NCI-H2227 (cell line): ENCODE results near the gene RWDD3.
A peak's percentile ranks its signal among the peaks of the same experiment; 100 is the strongest.

Source experiments
- DNase-seq: peaks from one replicate; lab custom pipeline; 2025; ENCODE audit not compliant: unreplicated experiment; lab: John Stamatoyannopoulos, UW

RWDD3 gene

DNA sequence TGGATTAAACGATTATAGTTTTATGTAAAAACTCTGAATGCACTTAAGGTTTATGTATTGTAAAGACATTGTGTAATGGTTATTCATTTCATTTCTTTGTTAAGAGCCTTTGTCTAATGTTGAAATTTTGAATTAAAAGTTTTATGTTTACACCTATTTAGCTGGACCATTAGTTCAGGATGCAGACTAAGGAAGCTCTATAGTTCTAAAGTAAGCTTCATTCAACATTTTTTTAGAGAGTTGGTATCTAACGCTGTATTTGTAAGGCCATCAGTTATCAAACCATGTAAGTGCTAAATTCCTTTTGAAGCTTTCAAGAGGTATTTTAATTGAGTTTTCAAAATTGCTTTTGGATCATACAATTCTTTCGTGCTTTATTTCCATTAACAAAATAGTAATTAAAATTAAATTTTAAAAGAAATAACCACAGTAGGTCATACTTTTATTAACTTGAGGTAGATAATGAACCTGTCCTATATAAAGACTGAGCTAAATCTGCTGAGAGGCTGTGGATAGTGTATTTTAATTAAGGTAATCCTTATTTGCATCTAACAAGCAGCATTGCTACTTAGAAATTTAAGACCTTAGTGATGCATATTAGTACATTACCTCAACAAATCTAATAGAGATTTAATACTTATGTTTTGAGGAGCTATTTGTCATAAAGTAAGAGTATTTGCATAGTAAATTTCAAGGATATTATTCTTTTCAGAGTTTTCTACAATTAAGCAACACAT, 47.9 kb downstream of the RWDD3 start:
- no peak for DNase-seq

DNA sequence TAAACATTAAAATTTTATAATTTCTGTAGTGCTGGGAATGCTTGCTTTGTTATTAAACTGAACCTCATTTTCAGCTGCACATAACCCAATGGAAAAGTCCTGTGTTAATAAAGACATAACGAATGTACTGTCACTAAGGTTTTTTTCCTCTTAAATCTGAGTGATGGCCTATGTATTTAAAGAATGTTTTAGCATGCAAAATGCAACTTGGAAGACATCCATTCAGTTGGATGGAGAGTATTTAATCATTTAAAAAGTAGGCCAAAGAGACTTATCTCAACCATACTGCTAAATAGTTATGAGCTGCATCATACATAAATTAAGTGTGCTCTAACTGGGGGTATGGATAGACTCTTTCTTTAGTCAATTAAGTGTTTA, 48.5 kb downstream of the RWDD3 start:
- DNase-seq: no peak

DNA sequence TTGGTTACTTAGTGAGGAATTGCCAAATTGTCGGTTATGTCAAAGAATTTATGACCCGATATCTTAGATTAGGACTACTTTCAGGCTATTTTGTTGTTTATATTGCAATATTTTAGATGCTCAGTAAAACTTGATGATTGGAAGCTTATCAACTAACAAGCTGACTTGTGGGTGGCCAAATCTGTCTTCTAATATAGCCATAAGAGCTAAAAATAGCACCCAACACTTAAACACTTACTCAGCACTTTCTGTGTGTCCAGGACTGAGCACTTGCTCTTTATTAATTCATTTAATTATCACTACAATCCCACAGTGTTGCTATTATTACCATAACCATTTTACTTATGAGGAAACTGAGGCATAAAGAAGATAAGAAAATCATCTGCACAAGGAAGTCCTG, 50.4 kb downstream of the RWDD3 start:
- DNase-seq: no peak

DNA sequence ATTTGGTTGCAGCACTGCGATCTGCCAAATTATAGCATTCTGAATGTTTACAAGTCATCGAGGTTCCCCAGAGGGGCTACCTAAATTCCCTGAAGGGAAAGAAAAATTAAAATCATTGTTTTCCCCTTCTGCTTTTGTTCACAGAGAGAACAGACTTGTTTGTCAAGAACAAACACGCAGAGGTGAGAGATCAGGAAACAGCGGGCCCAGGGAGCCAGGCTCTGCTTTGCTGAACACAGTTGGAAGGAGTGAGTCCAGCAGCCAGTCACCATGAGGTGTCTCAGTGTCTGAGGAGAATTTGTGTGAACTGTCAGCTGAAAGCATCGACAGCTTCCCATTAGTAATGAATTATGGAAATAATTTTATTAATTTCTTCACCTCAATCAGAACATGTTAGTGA, 52.5 kb downstream of the RWDD3 start:
- no peak for DNase-seq

DNA sequence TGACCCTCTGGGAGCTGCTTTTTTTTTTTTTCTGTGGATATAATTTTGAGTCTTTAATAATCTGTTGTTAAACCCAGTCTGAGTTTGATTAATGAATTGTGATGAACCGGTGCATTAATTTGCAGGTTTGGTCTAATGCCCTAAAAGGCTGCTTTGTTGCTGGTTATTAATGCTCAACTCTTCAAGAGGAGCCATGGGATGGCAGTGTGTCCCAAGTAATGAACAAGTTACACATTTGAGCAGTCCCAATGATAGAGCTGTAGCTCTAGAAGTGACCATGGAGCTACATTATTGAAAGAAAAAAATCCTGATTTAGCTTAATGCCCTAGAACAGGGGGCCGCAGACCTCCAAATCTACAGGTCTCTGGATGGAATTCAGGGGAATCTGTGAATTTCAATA, 53.1 kb downstream of the RWDD3 start:
- peak; percentile 20 for DNase-seq

DNA sequence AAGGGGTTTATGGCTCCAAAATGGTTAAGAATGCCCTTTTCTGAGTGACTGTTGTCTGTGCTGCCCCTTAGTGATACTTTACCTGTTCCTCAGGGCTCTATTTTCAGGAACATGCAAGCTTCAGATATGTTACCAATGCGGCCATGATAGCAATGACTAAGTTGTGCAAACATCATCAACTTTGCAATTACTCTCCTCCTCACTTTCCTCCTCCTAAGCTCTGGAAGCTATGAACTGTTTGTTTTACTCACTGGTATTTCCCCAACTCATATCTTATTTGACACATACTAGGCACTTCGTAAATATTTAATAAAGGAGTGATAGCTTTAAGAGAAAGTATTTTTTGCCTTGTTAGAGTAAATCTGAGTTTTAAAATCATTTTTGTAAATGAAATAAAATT, 53.8 kb downstream of the RWDD3 start:
- no peak for DNase-seq
